Measurements from ENCODE around the gene RPUSD1.
"Not testable (repeated sequence)": the region's sequence is repeated elsewhere in the genome, so short reads cannot be mapped to it uniquely, and the experiment has no call there.

The RPUSD1 gene

GRCh38 chr16:766008-766819 lies 22.0 kb downstream of the RPUSD1 start:
- DNase-seq (ENCODE audit: low read depth): no peak

DNA sequence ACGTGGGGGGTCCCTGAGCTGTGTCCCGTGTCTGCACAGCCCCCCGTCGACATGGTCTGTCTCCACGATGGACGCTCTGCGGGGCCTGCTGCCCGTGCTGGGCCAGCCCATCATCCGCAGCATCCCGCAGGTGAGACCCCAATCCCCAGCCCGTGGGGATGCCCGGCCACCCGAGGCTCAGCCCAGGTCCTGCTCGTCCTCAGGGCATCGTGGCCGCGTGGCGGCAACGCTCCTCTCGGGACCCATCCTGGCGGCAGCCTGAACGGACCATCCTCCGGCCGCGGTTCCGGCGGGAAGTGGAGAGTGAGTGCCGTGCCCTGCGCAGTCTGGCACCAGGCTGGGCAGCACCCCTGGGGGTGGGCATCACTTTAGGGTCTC lies 22.7 kb downstream of the RPUSD1 start:
- no peak for DNase-seq (ENCODE audit: low read depth)

GRCh38 chr16:764848-765487 lies 23.2 kb downstream of the RPUSD1 start:
- DNase-seq (ENCODE audit: low read depth): no peak

- no peak for DNase-seq (ENCODE audit: low read depth)
These were observed 23.9 kb downstream of the RPUSD1 start for GRCh38 chr16:764184-764750.

- DNase-seq (ENCODE audit: low read depth): no peak
These were observed 24.6 kb downstream of the RPUSD1 start for GRCh38 chr16:763369-764183.

DNA sequence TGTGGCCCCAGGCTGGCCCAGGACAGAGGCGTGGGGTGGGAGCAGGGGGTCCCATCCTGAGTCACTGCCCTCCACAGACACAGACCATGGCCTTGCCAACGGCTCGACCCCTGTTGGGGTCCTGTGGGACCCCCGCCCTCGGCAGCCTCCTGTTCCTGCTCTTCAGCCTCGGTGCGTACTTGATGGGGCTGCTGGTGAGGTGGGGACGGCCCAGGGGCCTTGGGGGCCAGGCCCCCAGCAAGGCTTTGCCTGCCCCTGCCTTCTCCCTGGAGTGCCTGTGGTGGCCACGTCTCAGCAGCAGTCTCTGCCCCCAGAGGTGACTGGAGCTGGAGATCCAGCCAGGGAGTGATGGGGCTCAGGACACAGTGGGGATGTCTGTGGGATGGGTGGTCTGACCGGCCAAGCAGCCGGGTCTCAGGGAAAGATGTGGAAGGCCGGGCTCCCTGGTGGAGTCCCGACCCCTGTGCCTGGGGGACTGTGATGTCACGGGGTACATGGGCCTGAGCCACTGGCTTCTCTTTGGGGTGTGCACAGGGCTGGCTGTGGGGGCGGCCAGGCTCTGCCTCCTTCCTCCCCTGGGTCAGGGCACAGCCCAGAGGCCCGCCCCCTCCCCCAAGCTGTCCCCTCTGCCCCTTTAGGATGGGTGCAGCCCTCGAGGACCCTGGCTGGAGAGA lies 25.4 kb downstream of the RPUSD1 start:
- DNase-seq (ENCODE audit: low read depth): no peak

GRCh38 chr16:761625-762513 lies 26.3 kb downstream of the RPUSD1 start:
- no peak for DNase-seq (ENCODE audit: low read depth)

DNA sequence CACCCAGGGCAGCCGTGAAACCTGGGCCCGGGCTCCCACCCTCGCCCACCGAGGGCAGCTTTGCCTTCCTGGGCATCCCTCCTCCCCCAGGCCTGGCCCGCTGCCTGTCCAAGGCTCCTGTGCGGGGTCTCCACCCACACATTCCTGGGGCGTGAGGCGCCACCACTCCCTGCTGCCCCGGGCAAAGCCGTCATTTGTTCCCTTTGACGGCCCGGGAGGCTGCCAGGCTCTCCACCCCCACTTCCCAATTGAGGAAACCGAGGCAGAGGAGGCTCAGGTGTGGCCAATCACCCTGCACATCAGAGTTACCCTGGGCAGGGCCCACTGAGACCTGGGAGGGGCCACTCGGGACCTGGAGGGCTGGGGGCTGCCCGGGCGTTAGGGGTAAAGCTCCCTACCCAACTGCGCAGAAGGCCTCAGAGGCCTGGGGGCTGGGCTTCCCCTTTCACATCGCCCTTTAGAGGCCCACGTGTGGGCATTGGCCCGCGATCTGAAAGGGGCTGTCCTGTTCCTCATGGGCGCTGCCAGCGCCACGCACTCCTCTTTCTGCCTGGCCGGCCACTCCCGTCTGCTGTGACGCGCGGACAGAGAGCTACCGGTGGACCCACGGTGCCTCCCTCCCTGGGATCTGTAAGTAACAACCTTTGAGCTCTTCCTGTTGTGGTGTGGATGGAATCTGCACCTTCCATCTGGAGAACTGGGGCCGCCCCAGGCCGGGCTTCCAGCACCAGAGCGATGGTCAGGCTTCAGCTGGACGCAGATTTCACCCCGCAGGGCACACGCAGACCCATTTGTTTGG lies 27.4 kb downstream of the RPUSD1 start, which contains the start of gene MSLN:
MSLN (plus strand) TSS at position 190 of the 799 bp plus-strand sequence. CDS start 1,947 bp downstream, outside the sequence.
- DNase-seq (ENCODE audit: low read depth): no peak

DNA sequence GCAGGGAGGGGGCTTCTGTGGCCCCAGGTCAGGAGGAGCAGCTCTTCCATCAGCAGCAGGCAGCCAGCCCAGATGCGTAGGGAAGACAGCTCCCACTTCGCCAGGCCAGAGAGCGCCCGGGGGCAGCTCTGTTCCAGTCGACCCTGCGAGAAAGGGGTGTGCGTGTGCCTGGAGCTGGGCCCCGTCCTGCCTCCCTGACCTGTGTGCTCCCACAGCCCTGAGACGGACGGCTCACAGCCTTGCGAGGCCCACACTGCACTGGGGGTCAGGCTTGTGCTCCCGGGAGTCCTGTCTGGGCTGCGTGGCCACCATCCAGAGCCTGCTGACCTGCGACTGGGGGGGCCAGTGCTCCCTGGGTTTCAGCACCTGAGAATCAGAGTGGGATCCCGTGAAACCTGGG lies 28.1 kb downstream of the RPUSD1 start:
- no peak for DNase-seq (ENCODE audit: low read depth)

- DNase-seq (ENCODE audit: low read depth): no peak
These were observed 28.9 kb downstream of the RPUSD1 start for GRCh38 chr16:759110-759910.

DNA sequence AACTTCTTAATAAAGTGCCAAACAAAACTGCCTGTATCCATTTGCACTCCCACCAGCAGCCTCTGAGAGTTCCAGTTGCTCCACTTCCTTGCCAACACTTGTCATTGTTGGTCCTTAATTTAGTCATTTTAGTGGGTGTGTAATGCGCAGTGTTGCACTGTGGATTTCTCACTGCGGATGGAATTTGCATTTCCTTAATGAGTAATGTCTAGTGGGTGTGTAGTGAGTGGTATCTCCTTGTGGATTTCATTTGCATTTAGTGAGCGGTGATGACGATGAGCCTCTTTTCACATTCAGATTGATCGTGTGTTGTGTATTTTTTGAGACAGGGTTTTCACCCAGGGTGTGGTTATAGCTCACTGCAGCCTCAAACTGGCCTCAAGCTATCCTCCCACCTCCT lies 31.8 kb downstream of the RPUSD1 start:
- no peak for DNase-seq (ENCODE audit: low read depth)

DNA sequence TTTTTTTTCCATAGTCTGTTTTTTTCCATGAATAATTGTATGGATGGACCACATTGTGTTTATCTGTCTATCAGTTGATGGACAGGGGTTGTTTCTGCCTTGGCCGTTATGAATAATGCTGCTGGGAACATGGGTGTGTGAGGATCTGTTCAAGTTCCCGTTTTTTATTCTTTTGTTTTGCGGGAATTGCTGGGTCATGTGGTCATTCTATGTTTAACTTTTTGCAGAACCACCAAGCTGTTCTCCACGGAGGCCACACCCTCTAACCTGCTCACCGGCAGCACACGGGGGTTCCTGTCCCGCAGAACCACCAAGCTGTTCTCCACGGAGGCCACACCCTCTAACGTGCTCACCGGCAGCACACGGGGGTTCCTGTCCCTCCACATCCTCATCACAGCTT lies 33.5 kb downstream of the RPUSD1 start:
- no peak for DNase-seq (ENCODE audit: low read depth)

GRCh38 chr16:754121-754607 lies 34.0 kb downstream of the RPUSD1 start:
- DNase-seq (ENCODE audit: low read depth): not testable (repeated sequence)

DNA sequence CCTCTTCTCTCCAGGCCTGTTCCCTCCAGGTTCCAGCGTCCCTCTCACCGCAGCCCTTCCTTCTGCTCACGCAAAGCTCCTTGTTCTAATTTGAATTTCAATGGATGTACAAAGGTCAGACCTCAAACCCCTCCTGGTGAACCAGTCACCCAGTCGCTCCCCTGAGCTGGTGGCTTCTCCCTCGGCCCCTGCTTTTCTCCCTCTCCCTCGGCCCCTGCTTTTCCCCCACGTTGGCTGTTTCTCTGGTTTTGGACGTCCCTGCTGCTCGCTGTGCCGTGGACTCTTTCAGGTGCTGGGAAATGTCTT lies 36.2 kb downstream of the RPUSD1 start:
- DNase-seq (ENCODE audit: low read depth): no peak

GRCh38 chr16:751152-752006 lies 36.8 kb downstream of the RPUSD1 start:
- DNase-seq (ENCODE audit: low read depth): no peak

GRCh38 chr16:750485-750884 lies 37.7 kb downstream of the RPUSD1 start:
- DNase-seq (ENCODE audit: low read depth): no peak

DNA sequence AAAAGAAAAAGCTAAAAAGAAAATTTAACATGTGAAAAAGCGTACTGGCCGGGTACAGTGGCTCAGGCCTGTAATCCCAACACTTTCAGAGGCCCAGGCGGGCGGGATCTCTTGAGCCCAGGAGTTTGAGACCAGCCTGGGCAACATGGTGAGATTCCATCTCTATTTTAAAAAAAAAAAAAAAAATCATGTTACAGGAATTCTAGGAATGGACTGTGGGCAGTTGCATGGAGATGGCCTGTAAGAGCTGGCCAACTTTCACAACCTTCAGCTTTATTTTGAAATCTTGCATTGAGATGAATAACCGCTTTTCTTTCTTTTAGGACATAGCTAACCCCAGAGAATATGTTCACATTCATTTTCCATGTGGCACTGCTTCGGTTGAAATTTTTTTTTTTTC lies 39.2 kb downstream of the RPUSD1 start:
- no peak for DNase-seq (ENCODE audit: low read depth)
